Endothelial cell (in vitro differentiated cells): ENCODE data around the gene FRMD4A. TPM values are rescaled to one million over a fixed set of nuclear protein-coding genes. Genes with fewer than 3 reads are reported as not detected.

Experiments used
- DNase-seq: peaks from one replicate; pipeline ENCODE4 v3.0.0; 2021; ENCODE audit warnings: low spot score
- H3K27ac Mint-ChIP-seq: one replicate; pipeline ENCODE4 v1.8.0; 2021; ENCODE audit warnings: mixed read lengths, inconsistent platforms; ENCODE audit not compliant: unreplicated experiment
- H3K27me3 Mint-ChIP-seq: one replicate; pipeline ENCODE4 v1.8.0; 2021; ENCODE audit warnings: mild to moderate bottlenecking, moderate library complexity, mixed read lengths, inconsistent platforms; ENCODE audit not compliant: unreplicated experiment
- H3K36me3 Mint-ChIP-seq: one replicate; pipeline ENCODE4 v1.8.0; 2021; ENCODE audit warnings: mild to moderate bottlenecking, low read depth, mixed read lengths, inconsistent platforms; ENCODE audit not compliant: unreplicated experiment
- H3K4me1 Mint-ChIP-seq: one replicate; pipeline ENCODE4 v1.8.0; 2021; ENCODE audit warnings: mild to moderate bottlenecking, mixed read lengths, inconsistent platforms; ENCODE audit not compliant: unreplicated experiment
- H3K4me3 Mint-ChIP-seq: one replicate; pipeline ENCODE4 v1.8.0; 2021; ENCODE audit warnings: mild to moderate bottlenecking, mixed read lengths, inconsistent platforms; ENCODE audit not compliant: unreplicated experiment
- H3K9me3 Mint-ChIP-seq: one replicate; pipeline ENCODE4 v1.8.0; 2021; ENCODE audit warnings: mixed read lengths, inconsistent platforms; ENCODE audit not compliant: unreplicated experiment
- CTCF ChIP-seq: fragments of 200-600 bp; sonication (generic); IDR thresholded peaks from one replicate; pipeline ENCODE4 v1.5.0; 2021; ENCODE audit warnings: antibody characterized with exemption; ENCODE audit not compliant: unreplicated experiment
- total RNA-seq: library from RNA; stranded (reverse); fragmentation: NEBNext Ultra II Directional; extraction: Animal tissue kit (Norgen Biotek cat#: 25700); gene quantifications from one replicate; pipeline ENCODE4 v1.2.1, GENCODE V29; 2021; ENCODE audit not compliant: unreplicated experiment

The FRMD4A gene
- total RNA-seq, 1 donor from 2014 or later, result 68.9 TPM

GRCh38 chr10:13632884-13633440, 697.8 kb downstream of the FRMD4A start:
- H3K4me3 Mint-ChIP-seq, result no peak overlapping the region
- TF ChIP-seq CTCF, result no peak
- H3K36me3 Mint-ChIP-seq, result peaks cover 2% of the 10 kb centered on the region
- DNase-seq, result no peak
- H3K27ac Mint-ChIP-seq, result peak overlapping the region; percentile 80
- no peaks in the 10 kb centered on the region for H3K9me3 Mint-ChIP-seq
- peaks cover 13% of the 10 kb centered on the region for H3K4me1 Mint-ChIP-seq
- H3K27me3 Mint-ChIP-seq, result no peaks in the 10 kb centered on the region

GRCh38 chr10:13632440-13632839, 698.3 kb downstream of the FRMD4A start:
- H3K36me3 Mint-ChIP-seq, result no peaks in the 10 kb centered on the region
- DNase-seq, result no peak
- no peaks in the 10 kb centered on the region for H3K9me3 Mint-ChIP-seq
- H3K27me3 Mint-ChIP-seq, result no peaks in the 10 kb centered on the region
- H3K27ac Mint-ChIP-seq, result no peak overlapping the region
- H3K4me3 Mint-ChIP-seq, result no peak overlapping the region
- H3K4me1 Mint-ChIP-seq, result peaks cover 13% of the 10 kb centered on the region
- TF ChIP-seq CTCF, result no peak

- Mint-ChIP-seq H3K4me1 (peaks cover 13% of the 10 kb centered on the region), H3K4me3 (no peak overlapping the region), H3K36me3 (no peaks in the 10 kb centered on the region), H3K27me3 (no peaks in the 10 kb centered on the region), H3K27ac (no peak overlapping the region), H3K9me3 (no peaks in the 10 kb centered on the region)
- no peak for TF ChIP-seq CTCF
- DNase-seq, result no peak
These were observed 699.1 kb downstream of the FRMD4A start for GRCh38 chr10:13631594-13631993.

GRCh38 chr10:13630231-13630630, 700.5 kb downstream of the FRMD4A start:
- Mint-ChIP-seq H3K27me3 (no peaks in the 10 kb centered on the region), H3K27ac (no peak overlapping the region), H3K9me3 (no peaks in the 10 kb centered on the region), H3K4me3 (no peak overlapping the region), H3K4me1 (peaks cover 13% of the 10 kb centered on the region), H3K36me3 (no peaks in the 10 kb centered on the region)
- no peak for DNase-seq
- TF ChIP-seq CTCF, result no peak

GRCh38 chr10:13629116-13629515, 701.6 kb downstream of the FRMD4A start:
- TF ChIP-seq CTCF, result no peak
- no peak overlapping the region for H3K4me3 Mint-ChIP-seq
- DNase-seq, result no peak
- H3K36me3 Mint-ChIP-seq, result no peaks in the 10 kb centered on the region
- H3K4me1 Mint-ChIP-seq, result peaks cover 7% of the 10 kb centered on the region
- H3K27me3 Mint-ChIP-seq, result no peaks in the 10 kb centered on the region
- H3K9me3 Mint-ChIP-seq, result no peaks in the 10 kb centered on the region
- peak overlapping the region; percentile 67 for H3K27ac Mint-ChIP-seq
